CD1c-positive myeloid dendritic cell (primary cell): ENCODE data around the gene CCDC183.
"Not testable (repeated sequence)": the region's sequence is repeated elsewhere in the genome, so short reads cannot be mapped to it uniquely, and the experiment has no call there.

Experiments
- DNase-seq: peaks from one replicate; pipeline ENCODE4 v3.0.0-alpha.2; 2016; ENCODE audit errors: extremely low spot score

CCDC183 gene

DNA sequence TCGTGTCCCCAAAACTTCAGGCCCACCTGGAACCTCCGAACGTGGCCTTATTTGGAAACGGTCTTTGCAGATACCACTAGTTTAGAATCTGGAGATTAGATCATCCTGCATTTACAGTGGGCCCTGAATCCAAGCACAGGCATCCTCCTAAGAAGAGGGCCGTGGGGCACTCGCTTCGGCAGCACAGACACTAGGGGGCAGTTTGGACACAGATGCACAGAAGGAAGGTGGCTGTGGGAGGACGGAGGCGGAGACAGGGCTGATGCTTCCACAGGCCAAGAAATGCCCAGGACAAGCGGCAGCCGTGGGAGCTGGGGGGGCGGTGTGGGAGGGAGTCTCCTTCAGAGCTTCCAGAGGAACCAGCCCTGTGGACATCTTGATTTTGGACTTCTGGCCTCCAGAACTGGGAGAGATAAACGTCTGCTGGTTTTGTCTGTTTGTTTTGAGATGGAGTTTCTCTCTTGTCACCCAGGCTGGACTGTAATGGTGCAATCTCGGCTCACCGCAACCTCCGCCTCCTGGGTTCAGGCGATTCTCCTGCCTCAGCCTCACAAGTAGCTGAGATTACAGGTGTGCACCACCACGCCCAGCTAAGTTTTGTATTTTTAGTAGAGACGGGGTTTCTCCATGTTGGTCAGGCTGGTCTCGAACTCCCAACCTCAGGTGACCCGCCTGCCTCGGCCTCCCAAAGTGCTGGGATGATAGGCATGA, 35.1 kb upstream of the CCDC183 start:
- peak; percentile 42 for DNase-seq

DNA sequence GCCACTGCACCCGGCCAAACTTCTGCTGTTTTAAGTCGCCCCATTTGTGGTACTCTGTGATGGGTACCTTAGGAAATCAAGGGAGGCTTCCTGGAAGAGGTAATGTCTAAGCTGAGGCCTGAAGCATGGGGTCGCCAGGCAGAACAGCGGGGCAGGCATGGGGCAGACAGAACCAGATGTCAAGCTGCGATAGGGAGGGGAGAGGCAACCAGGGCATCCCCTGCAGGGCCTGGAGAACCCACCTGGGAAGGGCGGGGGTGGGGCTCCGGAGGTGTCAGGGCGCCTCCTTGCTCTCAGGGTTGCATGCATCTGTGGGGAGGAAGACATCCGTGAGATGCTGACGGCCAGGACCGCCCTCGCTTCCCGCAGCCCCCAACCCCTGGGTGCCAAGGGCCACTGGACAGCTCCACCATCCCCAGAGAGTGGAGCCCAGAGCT, 34.6 kb upstream of the CCDC183 start:
- no peak for DNase-seq

- DNase-seq: no peak
These were observed 33.9 kb upstream of the CCDC183 start for GRCh38 chr9:136762221-136762691.

GRCh38 chr9:136762915-136763648, 33.1 kb upstream of the CCDC183 start:
- DNase-seq: peak; percentile 11

GRCh38 chr9:136763649-136764035, 32.5 kb upstream of the CCDC183 start:
- DNase-seq: no peak

DNA sequence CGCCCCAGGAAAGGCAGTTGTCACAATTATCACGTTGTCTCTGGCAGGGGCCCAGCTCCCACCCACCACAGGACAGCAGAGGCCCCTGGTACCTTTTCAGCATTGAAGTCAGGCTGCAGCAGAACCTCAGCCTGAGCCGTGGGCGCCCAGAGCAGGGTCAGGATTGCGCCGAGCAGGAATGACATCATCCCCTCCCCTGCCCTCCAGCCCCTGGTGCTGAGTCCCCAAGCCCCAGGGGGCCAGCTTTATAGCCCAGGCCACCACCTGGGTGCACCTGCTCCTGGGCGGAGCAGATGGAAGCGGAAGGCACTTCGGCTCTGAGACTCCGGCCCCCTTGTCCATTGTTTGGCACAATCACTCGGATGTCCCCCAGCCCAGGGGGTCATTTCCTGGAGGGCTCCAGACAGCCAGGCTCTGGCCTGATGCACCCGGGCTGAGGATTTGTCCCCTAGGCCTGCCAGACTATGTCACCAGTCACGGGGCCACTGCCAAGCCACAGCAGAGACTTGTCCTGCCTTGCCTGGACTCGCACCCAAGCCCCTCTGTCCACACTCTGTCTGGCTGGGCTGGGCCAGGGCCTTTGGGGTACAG, 31.7 kb upstream of the CCDC183 start, which contains the start of gene LCN15:
LCN15 (minus strand) TSS at position 218 of the 591 bp plus-strand sequence; CDS start at position 188, 30 bp downstream.
- no peak for DNase-seq

- DNase-seq: no peak
These were observed 31.1 kb upstream of the CCDC183 start for GRCh38 chr9:136765041-136765440.

GRCh38 chr9:136765745-136766409, 30.3 kb upstream of the CCDC183 start:
- not testable (repeated sequence) for DNase-seq

DNA sequence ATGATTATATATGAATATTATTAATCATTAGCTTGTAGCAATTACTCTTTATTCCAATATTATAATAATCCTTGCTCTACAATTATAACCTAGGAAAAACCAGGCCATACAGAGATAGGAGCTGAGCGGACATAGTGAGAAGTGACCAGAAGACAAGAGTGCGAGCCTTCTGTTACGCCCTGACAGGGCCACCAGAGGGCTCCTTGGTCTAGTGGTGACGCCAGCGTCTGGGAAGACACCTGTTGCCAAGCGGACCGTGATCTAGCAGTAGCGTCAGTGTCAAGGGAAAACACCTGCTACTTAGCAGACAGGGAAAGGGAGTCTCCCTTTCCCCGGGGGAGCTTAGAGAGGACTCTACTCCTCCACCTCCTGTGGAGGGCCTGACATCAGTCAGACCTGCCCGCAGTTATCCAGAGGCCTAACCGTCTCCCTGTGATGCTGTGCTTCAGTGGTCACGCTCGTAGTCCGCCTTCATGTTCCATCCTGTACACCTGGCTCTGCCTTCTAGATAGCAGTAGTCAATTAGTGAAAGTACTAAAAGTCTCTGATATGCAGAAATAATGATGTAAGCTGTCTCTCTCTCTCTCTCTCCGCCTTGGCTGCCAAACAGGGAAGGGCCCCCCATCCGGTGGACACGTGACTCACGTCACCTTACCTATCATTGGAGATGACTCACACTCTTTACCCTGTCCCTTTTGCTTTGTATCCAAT, 29.6 kb upstream of the CCDC183 start:
- peak; percentile 44 for DNase-seq

GRCh38 chr9:136769710-136770191, 26.4 kb upstream of the CCDC183 start:
- DNase-seq: peak; percentile 58

DNA sequence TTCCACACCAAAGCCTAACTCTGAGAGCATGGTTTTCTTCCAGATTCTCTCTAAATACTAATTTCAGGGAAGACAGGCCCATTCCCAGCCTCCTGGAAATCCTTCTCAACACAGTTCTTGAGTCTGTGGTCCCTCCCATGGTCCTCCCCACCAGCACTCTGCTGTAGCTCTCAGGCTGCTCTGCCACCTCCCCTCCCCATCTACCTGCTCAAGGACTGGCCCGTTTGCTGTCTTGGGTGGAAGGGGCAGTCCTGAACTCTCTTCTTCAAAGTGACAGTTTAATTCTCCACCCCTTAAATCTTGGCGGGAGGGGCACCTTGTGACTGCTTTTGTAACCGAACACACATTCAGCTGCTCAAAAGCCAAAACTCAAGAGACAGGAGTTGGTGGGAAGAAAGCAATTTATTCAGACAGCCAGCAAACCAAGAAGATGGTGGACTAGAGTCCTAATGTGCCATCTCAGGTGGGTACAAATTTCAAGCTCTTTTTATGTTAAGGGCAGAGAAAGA, 24.2 kb upstream of the CCDC183 start:
- no peak for DNase-seq

- peak; percentile 45 for DNase-seq
These were observed 22.6 kb upstream of the CCDC183 start for GRCh38 chr9:136773386-136774044.

- no peak for DNase-seq
These were observed 21.6 kb upstream of the CCDC183 start for GRCh38 chr9:136774416-136775045.

DNA sequence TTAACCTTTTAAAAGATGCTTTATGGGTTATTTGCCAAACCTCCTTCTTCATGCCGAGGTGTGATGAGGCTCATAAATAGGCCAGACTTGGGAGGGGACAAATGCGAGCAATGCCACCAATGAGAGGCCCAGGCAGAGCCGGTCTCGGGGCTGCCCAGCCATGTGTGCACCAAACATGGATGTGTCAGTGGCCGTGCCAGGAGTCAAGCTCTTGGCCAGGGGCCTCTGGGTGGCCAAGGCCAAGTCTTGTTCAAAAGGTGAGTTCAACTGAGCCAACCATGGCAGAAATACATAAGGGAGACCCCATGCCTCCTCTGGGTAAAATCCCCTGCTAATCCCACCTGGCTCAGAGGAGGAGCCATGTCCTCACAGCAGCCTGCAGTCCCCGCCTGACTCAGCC, 20.9 kb upstream of the CCDC183 start:
- DNase-seq: no peak

DNA sequence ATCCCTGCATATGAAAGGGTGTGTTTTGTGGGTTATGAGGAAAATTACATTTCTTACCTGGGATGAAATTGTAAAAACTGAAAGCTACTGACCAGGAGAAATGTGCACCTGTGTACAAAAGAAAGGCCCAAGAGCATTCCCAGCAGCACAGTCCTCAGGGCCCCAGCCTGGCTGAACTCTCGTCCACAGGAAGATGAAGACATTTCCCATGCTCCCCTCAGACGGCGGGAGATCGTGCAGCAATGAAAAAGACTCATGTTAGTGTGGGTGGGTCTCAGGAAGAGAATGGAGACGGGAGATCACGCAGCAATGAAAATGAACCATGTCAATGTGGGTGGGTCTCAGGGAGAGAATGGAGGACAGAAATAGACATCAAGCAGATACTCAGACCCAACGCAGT, 19.2 kb upstream of the CCDC183 start:
- no peak for DNase-seq

GRCh38 chr9:136777359-136777758, 18.8 kb upstream of the CCDC183 start:
- DNase-seq: no peak

DNA sequence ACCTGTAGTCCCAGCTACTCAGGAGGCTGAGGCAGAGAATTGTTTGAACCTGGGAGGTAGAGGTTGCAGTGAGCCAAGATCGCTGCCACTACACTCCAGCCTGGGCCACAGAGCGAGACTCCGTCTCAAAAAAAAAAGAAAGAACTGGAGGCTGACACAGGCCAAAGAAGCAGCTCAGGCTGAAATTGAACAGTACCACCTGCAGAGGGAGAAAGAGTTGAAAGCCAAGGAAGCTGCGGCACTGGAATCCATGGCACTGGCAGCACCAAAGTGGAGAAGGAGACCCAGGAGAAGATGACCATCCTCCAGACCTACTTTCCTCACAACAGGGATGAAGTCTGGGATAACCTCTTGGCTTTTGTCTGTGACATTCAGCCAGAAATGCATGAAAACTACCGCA, 16.3 kb upstream of the CCDC183 start:
- no peak for DNase-seq

- no peak for DNase-seq
These were observed 13.7 kb upstream of the CCDC183 start for GRCh38 chr9:136782452-136782851.

DNA sequence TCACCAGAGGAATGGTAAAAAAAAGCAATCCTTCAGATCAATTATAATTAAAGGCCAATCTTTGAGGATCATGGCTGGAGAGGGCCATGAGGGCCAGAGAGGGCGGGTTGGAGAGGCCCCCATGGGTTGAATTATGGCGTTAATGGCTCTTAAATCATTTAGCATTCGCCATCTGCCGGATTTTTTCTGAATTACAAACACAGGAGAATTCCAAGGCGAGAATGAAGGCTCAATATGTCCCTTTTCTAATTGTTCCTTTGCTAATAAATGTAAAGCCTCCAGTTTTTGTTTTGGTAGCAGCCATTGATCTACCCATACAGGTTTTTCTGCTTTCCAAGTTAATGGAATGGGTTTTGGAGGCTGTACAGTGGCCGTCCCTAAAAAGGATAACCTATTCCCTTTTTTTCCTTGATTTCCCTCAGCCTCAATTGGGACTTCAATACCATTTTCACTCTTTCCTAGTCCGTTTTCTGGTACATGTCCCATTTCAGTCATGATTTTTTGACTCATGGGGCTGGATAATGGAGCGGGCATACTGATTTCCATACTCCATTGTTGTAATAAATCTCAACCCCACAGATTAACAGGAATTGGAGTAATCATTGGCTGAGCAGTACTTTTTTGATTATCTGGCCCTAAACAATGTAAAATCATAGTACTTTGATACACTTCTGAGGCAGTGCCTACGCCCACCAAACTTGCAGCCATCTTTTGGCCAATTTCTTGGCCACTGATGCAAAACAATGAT, 11.7 kb upstream of the CCDC183 start:
- peak; percentile 39 for DNase-seq
